Measurements from ENCODE around the gene ZEB2.

Gene ZEB2

GRCh38 chr2:144421606-144422510 lies 98.1 kb downstream of the ZEB2 start:
- DNase-seq (ENCODE audit: low read depth in 2 of 2) = no peak

- no peak for DNase-seq (ENCODE audit: low read depth in 2 of 2)
Observed at GRCh38 chr2:144419218-144419617, 100.7 kb downstream of the ZEB2 start.

GRCh38 chr2:144415386-144415785 lies 104.5 kb downstream of the ZEB2 start:
- no peak for DNase-seq (ENCODE audit: low read depth in 2 of 2)

GRCh38 chr2:144414324-144414845 lies 105.5 kb downstream of the ZEB2 start:
- no peak for DNase-seq (ENCODE audit: low read depth in 2 of 2)

GRCh38 chr2:144412709-144413108 lies 107.2 kb downstream of the ZEB2 start:
- no peak for DNase-seq (ENCODE audit: low read depth in 2 of 2)

- no peak for DNase-seq (ENCODE audit: low read depth in 2 of 2)
Observed at GRCh38 chr2:144411473-144411872, 108.4 kb downstream of the ZEB2 start.

DNA sequence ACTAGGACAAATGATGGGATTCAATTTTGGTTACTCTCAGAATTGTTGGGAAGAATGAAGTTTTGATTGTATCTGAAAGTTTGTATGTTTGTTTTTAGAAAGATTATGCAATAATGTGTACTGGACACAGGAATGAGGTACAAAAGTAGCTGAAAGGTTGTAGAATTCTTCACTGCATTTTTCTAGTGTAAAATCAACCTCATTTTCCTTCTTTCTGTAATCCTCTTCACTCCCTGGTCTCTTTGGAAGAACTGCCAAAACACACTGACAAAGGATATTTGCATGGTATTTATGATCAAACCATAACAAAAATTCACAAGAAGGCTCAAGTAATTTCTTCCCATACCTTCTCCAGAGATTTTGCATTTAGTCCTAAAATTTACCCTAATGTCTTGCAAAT lies 110.7 kb downstream of the ZEB2 start:
- no peak for DNase-seq (ENCODE audit: low read depth in 2 of 2)

- no peak for DNase-seq (ENCODE audit: low read depth in 2 of 2)
Observed at GRCh38 chr2:144407262-144407661, 112.7 kb downstream of the ZEB2 start.

DNA sequence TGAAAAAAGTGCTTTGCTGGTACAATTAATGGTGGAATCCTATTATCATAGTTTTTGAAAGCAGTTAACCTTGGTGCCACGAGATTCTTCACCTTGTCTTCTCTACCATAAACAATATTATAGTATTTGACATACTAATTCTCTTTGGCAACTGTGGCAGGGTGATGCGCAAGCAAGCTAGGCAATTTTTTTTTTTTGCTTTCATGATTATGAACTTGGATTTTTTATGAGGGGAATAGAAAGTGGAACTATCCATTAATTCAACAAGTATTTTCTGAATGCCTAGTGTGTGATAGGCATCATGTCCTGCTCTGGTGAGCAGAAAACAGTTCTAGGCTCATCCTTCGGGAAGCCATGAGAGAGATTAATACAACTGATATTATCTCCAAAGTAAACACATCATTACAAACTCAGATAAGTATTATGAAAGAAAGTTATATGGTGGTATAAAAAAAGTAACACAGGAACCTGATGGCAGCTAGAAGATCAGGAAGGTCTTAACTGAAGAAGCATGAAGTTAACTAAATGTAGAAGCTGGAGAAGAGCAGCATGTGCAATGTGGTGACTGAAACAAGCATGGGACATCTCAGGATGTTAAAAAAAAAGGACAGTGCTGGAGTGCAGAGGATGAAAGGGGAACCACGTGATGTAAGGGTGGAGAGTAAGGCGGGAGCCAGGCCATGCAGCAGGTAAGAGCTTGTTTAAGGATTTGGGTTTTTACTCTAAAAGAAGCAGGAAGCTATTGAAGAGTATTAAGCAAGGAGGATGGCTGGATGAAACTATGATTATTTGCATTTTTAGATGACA lies 113.7 kb downstream of the ZEB2 start:
- DNase-seq (ENCODE audit: low read depth in 2 of 2) = no peak

- DNase-seq (ENCODE audit: low read depth in 2 of 2) = no peak
Observed at GRCh38 chr2:144405321-144405720, 114.6 kb downstream of the ZEB2 start.

DNA sequence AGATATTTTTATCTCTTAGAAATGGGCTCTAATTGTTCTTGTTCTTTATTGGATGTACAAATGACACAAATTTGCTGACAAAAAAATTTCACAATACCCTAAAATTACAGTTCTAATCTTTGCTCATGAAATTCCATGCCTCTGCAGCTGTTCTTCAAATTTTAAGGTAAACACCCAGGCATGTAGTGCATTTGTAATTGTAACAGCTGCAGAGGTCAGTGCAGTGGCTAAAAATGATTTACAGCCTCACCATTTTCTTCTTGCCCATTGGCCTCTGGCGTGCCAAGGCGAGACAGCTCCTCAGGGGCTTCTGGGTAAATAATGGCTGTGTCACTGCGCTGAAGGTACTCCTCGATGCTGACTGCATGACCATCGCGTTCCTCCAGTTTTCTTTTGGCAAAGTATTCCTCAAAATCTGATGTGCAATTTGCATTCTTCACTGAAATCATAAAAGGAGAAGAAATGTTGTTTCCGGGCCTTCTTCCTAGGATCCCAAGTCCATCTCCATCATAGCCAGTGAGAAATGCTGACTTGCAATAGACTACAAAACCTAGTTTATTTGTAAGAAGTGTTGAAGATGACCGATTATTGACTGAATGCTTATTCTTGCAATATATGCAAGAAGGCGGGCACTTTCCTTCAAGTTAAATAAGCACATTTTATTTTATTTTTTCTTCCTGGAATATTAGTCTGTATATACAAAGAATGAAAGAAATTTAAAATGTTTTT lies 115.2 kb downstream of the ZEB2 start:
- DNase-seq (ENCODE audit: low read depth in 2 of 2) = no peak

DNA sequence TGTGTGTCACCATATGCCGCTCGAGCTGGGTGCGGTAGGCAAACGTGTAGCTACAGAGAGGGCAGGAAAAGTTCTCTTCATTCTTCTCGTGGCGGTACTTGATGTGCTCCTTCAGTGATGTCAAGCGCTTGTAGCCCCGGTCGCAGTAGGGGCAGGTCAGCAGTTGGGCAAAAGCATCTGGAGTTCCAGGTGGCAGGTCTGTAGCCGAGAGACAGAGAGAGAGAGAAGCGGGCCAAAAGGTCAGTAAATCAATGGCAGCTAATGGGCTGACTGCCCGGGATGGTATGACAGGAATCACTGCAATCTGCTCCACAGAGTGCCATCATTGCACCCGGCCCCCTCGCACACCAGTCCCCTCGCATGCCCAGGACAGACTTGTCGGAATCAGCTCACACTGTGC lies 116.0 kb downstream of the ZEB2 start:
- no peak for DNase-seq (ENCODE audit: low read depth in 2 of 2)

DNA sequence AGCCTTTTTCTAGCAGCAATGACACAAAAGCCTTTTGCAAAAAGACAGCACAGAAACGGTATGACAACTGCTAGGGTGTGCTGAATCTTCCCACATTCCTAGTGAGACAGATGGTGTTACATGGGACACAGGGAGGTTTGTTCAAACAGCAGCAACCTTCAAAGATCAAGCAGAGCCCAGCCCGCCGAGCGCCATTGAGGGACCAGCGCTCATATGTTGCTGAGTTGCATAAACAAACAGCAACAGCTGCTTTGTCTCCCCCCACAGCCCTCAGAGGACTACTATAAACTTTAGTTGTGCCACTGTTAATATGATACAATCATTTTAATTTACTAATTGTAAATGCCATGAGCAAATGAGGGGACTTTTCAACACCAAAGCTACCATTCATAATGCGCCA lies 117.7 kb downstream of the ZEB2 start:
- no peak for DNase-seq (ENCODE audit: low read depth in 2 of 2)

- no peak for DNase-seq (ENCODE audit: low read depth in 2 of 2)
Observed at GRCh38 chr2:144401036-144401435, 118.9 kb downstream of the ZEB2 start.

- no peak for DNase-seq (ENCODE audit: low read depth in 2 of 2)
Observed at GRCh38 chr2:144396318-144396717, 123.6 kb downstream of the ZEB2 start.

DNA sequence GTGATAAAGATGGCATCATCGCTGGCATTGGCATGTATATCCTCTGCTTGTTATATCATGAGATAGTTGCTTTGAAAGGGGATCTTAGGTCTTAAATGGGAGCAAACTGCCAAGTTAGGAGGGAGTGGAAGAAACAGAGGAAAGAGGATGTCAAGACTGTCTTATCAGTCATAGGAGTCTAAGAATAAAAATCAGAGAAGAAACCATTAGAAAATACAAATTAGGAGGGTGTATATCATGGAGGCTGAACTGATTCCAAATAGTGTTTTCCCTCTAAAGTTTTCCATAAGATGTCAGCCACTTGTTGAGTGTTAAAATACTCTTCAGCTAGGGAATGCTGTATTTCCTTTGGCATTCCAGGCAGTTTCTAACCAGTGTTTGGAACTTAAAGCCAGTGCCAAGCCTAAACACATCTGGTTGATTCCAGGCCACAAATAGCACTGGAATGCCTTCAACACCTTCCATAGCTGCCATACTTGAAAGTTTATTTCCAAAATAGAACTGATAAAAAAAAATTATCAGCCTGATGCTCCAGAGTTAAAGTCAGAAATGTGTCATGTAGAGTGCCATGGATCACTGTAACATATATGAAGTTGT lies 129.4 kb downstream of the ZEB2 start:
- no peak for DNase-seq (ENCODE audit: low read depth in 2 of 2)

- no peak for DNase-seq (ENCODE audit: low read depth in 2 of 2)
Observed at GRCh38 chr2:144389930-144390311, 130.0 kb downstream of the ZEB2 start.

GRCh38 chr2:144389151-144389929 lies 130.6 kb downstream of the ZEB2 start:
- no peak for DNase-seq (ENCODE audit: low read depth in 2 of 2)

DNA sequence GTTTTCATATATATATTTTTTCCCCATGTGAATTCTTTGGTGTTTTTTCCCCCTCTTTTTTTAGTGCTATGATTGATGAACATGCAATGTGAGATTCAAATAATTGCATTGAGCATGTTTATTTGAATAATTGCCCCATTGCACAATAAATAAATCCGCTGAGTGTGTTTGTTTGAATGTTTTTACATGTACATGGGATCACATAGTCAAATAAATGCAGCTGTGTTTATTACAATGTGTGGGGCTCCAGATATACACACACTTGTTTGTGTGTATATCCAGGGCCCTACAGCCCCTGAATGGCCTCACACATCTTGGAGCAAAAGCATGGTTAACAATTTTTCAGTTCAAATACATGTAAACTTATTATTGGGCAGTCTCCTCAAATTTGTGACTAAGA lies 134.5 kb downstream of the ZEB2 start:
- no peak for DNase-seq (ENCODE audit: low read depth in 2 of 2)

DNA sequence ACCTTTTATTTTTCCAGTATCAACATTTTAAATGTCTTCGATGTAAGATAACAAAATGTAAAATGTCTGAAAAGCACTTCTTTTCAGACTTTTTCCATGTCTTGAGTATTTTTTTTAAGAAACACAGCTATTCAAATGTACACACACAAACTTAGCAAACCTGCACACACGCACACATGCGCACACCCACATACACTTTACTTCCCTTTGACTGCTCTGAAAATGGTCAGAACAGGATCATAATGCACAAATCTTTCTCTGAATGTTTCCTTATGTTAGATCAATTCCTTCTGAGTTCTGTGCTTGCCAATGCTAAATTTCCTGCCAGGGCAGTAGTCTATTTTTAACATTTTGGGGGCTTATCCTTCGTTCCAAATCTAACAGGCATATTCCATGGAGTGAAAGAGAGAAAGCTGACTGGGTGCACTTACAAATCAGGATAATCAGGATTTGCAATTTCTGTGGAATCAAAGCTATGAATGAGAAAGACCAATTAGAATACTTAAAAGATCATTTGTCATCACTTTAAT lies 136.3 kb downstream of the ZEB2 start:
- no peak for DNase-seq (ENCODE audit: low read depth in 2 of 2)

- peak in 1 of 2 donors; percentile 28 for DNase-seq (ENCODE audit: low read depth in 2 of 2)
Observed at GRCh38 chr2:144382849-144383248, 137.1 kb downstream of the ZEB2 start.

Measured in stimulated activated CD8-positive, alpha-beta memory T cell treated with anti-CD3 and anti-CD28 coated beads, Interleukin-15, amount 100 ng/mL, for 48 hours (primary cell).